D721Med (cell line): ENCODE measurements around the gene SYTL3.
"Not testable (repeated sequence)": the region's sequence is repeated elsewhere in the genome, so short reads cannot be mapped to it uniquely, and the experiment has no call there.

Source experiments
- DNase-seq: peaks from one replicate; pipeline ENCODE4 v3.0.0; 2011; ENCODE audit warnings: low spot score; ENCODE audit not compliant: insufficient read length
- FAIRE-seq: peaks from 2 replicates; lab custom pipeline; 2011; peaks lifted over from hg19 to GRCh38; lab: Jason Lieb, UNC
- CTCF ChIP-seq: IDR thresholded peaks from 2 replicates; pipeline ENCODE4 v1.5.1; 2012; ENCODE audit warnings: mild to moderate bottlenecking, control low read depth; ENCODE audit not compliant: insufficient read depth; ENCODE audit errors: missing control alignments

The SYTL3 gene

GRCh38 chr6:158674342-158675131 lies 24.7 kb downstream of the SYTL3 start:
- TF ChIP-seq CTCF: no peak
- no peak for DNase-seq
- no peak for FAIRE-seq

GRCh38 chr6:158677094-158677493 lies 27.2 kb downstream of the SYTL3 start:
- DNase-seq, FAIRE-seq: not testable (repeated sequence)

GRCh38 chr6:158677906-158678578 lies 28.2 kb downstream of the SYTL3 start:
- no peak for TF ChIP-seq CTCF
- DNase-seq (no peak), FAIRE-seq (no peak)

- no peak for TF ChIP-seq CTCF
- FAIRE-seq: no peak
These were observed 30.2 kb downstream of the SYTL3 start for GRCh38 chr6:158680015-158680414.

GRCh38 chr6:158680481-158680880 lies 30.6 kb downstream of the SYTL3 start:
- TF ChIP-seq CTCF: no peak
- FAIRE-seq (no peak), DNase-seq (no peak)

More at GRCh38 chr6:158680015-158680414, 30.2 kb downstream of the SYTL3 start:
- DNase-seq: no peak

- TF ChIP-seq CTCF: no peak
- DNase-seq (no peak), FAIRE-seq (no peak)
These were observed 34.5 kb downstream of the SYTL3 start for GRCh38 chr6:158684311-158684710.

GRCh38 chr6:158684745-158685324 lies 35.0 kb downstream of the SYTL3 start:
- TF ChIP-seq CTCF: no peak
- no peak for DNase-seq
- no peak for FAIRE-seq
